ENCODE measurements around the gene SUOX.

SUOX gene

DNA sequence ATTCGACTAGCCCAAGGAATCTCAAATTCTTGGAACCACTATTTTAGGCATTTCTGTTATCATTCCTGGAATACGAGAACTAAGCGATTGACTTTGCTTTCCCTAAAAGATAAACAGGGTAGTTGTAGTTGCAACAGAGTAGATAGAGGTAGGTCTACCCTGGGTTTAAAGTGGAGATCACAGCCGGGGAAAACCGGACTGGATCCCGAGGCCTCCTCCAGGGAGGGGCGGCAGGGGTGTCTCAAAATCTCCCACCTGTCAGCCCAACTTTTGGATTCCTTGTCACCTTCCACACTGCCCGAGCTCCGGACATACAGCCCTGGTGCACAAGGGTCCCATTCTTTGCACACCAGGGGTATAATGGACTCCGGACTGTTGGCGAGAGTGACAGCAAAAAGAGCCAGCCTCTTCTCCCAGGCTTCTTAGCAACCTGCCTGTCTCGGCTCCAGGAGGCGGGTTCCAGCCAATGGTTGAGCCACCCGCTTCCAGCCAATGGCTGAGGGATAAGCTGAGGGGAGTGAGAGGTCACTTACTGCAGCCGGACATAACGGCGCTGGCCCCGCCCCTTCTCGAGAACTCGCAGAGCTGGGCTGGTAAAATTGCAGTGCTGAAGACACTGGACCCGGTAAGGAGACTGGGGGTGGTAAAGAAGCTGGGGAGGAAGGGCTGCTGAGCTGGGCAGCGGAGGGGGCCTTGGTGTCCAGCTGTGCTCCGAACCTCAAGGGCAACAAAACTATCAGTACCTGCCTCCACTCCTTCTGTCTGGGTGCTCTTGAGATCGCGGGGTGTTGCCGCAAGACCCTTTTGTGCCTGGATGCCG lies at the start of gene SUOX:
TSS of gene SUOX (plus strand) at position 562 of the 820 bp plus-strand sequence. CDS start 4,946 bp downstream, outside the sequence.
- in situ Hi-C loops (cut with HindIII; ENCODE audit: low sequenced_read_pairs) = no loop called here
- peak within 1 kb of the TSS; percentile 58 for H3K4me3 ChIP-seq (ENCODE audit: low read depth, low read length)
- no peak for TF ChIP-seq CTCF (IDR thresholded peaks at IDR 0.05; ENCODE audit: low read depth, low read length, missing control alignments)
- DNase-seq (ENCODE audit: low read depth) = peak; percentile 92

- no peak for DNase-seq (ENCODE audit: low read depth)
- TF ChIP-seq CTCF (IDR thresholded peaks at IDR 0.05; ENCODE audit: low read depth, low read length, missing control alignments) = no peak
- no peak overlapping the region for H3K4me3 ChIP-seq (ENCODE audit: low read depth, low read length)
- in situ Hi-C loops (cut with HindIII; ENCODE audit: low sequenced_read_pairs) = no loop called here
Measured at GRCh38 chr12:55955344-55955743, 41.7 kb upstream of the SUOX start.

- peak; percentile 42 for TF ChIP-seq CTCF (IDR thresholded peaks at IDR 0.05; ENCODE audit: low read depth, low read length, missing control alignments)
- no peak for DNase-seq (ENCODE audit: low read depth)
- in situ Hi-C loops (cut with HindIII; ENCODE audit: low sequenced_read_pairs) = no loop called here
- H3K4me3 ChIP-seq (ENCODE audit: low read depth, low read length) = no peak overlapping the region
Measured at GRCh38 chr12:55955800-55956508, 41.1 kb upstream of the SUOX start.

GRCh38 chr12:55957106-55957859 lies 39.8 kb upstream of the SUOX start:
- no peak for DNase-seq (ENCODE audit: low read depth)
- TF ChIP-seq CTCF (IDR thresholded peaks at IDR 0.05; ENCODE audit: low read depth, low read length, missing control alignments) = no peak
- in situ Hi-C loops (cut with HindIII; ENCODE audit: low sequenced_read_pairs) = no loop called here
- H3K4me3 ChIP-seq (ENCODE audit: low read depth, low read length) = no peak overlapping the region

DNA sequence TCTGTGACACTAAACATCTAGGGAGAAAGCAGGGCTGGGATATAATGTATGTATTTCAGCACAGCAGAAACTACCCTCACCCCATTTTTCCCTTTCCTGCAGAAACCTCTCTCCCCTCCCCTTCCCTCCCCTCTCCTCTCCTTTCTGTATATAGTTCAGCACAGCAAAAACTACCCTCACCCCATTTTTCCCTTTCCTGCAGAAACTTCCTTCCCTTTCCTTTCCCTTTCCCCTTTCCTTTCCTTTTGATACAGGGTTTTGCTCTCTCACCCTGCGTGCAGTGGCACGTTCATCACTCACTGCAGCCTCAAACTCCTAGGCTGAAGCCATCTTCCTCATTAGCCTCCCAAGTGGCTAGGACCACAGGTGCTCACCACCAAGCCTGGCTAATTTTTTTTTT lies 33.3 kb upstream of the SUOX start:
- in situ Hi-C loops (cut with HindIII; ENCODE audit: low sequenced_read_pairs) = no loop called here
- no peak overlapping the region for H3K4me3 ChIP-seq (ENCODE audit: low read depth, low read length)
- no peak for DNase-seq (ENCODE audit: low read depth)
- no peak for TF ChIP-seq CTCF (IDR thresholded peaks at IDR 0.05; ENCODE audit: low read depth, low read length, missing control alignments)

DNA sequence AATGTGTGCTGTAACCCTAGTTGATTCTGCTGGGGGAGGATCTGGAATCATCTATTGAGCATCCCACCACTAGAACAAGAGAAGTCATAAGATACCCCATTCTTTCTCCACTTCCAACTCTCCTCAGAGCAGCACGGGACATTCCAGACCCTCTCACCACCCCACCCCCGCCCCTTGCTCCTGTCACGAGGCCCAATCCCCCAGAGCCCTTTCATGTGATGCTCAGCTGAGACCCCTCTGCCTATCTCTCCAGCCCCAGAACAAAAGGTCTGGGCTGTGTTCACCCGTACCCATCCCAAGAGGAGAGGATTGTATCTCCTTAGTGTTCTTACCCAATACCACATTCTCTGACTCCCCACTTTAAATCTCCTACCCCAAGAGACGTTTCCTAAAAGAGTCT lies 31.8 kb upstream of the SUOX start:
- no peak for TF ChIP-seq CTCF (IDR thresholded peaks at IDR 0.05; ENCODE audit: low read depth, low read length, missing control alignments)
- in situ Hi-C loops (cut with HindIII; ENCODE audit: low sequenced_read_pairs) = no loop called here
- no peak overlapping the region for H3K4me3 ChIP-seq (ENCODE audit: low read depth, low read length)
- no peak for DNase-seq (ENCODE audit: low read depth)

All from astrocyte of the cerebellum (primary cell).